ENCODE results near the gene CTAGE1.

The CTAGE1 gene

DNA sequence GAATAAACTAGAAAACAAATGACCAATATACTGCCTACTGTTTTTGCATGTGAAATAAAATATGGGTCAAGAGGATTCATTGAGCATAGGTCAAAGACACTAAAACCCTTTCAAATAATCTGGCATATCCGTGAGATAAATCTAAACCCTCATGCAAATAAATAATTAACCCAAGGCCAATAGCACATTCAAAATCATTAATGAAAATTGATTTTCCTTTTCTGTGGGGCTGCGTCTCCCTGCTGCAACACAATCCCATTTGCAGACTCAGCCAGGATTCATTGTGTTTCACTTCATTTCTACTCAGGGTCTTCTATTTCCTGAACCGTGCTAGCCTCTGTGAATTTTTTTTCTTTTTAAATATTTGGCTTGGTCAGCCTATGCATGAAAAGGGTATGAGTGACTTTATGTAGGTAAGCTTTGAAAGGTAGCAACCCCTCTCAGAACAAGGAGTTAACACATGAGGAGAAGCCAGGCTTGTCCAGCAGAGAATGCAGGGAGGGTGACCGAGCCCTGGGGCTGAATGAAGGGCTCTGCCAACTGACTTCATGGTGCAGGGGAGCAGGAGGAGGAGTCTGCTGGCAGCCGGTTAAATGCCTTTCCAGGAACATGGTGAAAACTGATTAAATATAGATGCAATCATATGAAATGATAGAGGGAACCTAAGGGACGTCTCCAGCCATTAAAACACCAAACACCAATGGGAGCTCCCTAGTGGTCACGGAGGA is 10.3 kb upstream of the CTAGE1 start:
- no peaks in the 10 kb centered on the region for H3K36me3 ChIP-seq (replicated peaks)
- DNase-seq (ENCODE audit: low spot score in 2 of 2) = no peak

DNA sequence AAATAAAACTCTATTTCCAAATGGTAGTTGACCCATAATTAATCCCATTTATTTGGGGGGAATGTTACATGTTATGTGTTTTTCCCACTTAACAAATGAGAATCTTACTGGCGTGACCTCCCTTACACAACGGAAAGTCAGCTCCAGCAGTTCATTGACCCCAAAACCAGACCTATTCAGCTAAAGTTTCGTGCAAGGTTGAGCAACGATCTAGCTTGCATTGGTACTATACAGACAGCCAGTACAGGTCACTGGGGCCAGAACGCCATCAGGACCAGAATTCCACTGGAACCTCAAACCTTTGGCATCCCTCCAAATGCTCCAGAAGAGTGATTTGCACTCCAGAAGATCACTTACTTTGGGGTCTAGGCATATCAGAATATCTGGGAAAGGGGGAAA is 6.8 kb upstream of the CTAGE1 start:
- H3K27me3 ChIP-seq (ENCODE audit: low read depth) = no peaks in the 10 kb centered on the region
- H3K4me1 ChIP-seq = no peaks in the 10 kb centered on the region
- no peak overlapping the region for H3K4me3 ChIP-seq
- in situ Hi-C loops (cut with MboI; ENCODE audit: low sequenced_read_pairs) = no loop called here
- DNase-seq (ENCODE audit: low spot score in 2 of 2) = no peak
- H3K9me3 ChIP-seq = no peaks in the 10 kb centered on the region
- no peaks in the 10 kb centered on the region for H3K36me3 ChIP-seq (replicated peaks)

More for the DNA sequence above, 10.3 kb upstream of the CTAGE1 start:
- Histone ChIP-seq H3K4me1 (no peaks in the 10 kb centered on the region), H3K27me3 (ENCODE audit: low read depth) (no peaks in the 10 kb centered on the region), H3K9me3 (no peaks in the 10 kb centered on the region), H3K4me3 (no peak overlapping the region)
- in situ Hi-C loops (cut with MboI; ENCODE audit: low sequenced_read_pairs) = no loop called here

DNA sequence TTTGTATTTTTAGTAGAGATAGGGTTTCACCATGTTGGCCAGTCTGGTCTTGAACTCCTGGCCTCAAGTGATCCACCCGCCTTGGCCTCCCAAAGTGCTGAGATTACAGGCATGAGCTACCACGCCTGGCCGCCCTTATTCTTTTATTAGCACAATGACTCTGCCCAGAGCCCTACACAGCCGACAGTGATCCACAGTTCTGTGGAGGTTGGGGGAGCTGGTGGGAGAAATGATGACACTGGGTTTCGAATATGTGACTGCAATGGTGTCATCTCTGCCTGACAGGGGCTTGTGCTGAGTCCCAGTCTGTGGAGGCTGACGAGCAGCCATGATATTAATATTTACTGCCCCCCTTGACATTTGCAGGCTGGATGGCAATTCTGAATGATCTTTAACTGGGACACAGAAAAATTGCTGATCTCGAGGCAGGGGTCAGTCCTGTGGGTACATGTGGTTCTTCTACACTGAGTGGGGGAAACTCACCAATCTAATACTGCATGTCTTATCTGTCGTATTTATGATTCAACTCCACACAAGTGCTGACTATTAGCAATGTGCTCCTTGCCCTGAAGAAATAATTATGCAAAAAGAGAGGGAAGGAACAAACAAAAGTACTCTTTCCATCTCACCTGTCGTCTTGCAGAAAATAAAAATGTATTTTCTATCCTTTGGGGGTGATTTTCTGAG is 6.3 kb upstream of the CTAGE1 start:
- no peaks in the 10 kb centered on the region for H3K36me3 ChIP-seq (replicated peaks)
- H3K9me3 ChIP-seq = no peaks in the 10 kb centered on the region
- H3K4me1 ChIP-seq = no peaks in the 10 kb centered on the region
- H3K4me3 ChIP-seq = no peak overlapping the region
- no peaks in the 10 kb centered on the region for H3K27me3 ChIP-seq (ENCODE audit: low read depth)
- in situ Hi-C loops (cut with MboI; ENCODE audit: low sequenced_read_pairs) = no loop called here
- no peak for DNase-seq (ENCODE audit: low spot score in 2 of 2)

DNA sequence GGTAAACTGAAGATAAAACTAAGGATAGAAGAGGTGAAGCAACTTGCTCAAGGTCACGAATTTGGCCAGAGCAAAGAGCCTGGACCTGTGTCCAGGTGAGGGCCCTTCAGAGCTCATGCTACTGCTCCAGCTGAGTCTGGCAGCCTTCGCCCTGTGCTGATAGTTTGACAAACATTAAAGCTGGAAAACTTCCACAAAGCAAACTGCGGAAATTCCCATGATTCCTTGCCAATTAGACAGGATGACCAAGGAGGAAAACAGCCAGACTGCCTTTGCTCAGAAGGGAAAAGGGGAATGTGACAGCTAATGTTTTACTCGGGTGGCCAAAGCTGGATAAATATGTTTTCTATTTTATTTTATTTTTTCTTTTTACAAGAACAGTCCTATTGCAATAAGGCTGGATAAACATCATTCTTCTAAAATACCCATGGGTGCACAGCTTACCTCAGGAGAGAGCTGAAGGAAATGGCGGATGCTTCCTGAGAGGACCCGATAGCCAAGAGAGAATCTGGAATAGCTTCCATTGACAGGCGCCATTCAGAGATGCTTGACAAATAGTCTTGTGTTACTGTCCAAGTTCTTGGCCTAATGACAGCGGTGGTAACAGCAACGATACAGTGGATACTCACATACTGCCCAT is 5.3 kb upstream of the CTAGE1 start:
- H3K36me3 ChIP-seq (replicated peaks) = no peaks in the 10 kb centered on the region
- no peak for DNase-seq (ENCODE audit: low spot score in 2 of 2)
- H3K4me3 ChIP-seq = no peak overlapping the region
- in situ Hi-C loops (cut with MboI; ENCODE audit: low sequenced_read_pairs) = no loop called here
- no peaks in the 10 kb centered on the region for H3K27me3 ChIP-seq (ENCODE audit: low read depth)
- no peaks in the 10 kb centered on the region for H3K9me3 ChIP-seq
- H3K4me1 ChIP-seq = no peaks in the 10 kb centered on the region

DNA sequence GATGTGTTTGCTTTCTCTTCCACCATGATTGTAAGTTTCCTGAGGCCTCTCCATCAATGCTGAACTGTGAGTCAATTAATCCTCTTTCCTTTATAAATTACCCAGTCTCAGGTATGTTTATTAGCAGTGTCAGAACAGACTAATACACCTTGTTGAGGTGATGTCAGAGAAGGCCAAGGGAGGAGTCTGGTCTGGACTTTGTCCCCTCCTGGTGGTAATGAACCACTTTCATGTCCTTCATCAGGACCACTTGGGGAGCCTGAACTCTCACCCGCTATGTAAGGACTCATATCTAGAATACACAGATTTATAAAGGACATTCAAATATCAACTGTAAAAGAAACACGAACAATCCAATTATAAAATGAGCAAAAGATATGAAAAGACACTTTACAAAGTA is 2.9 kb upstream of the CTAGE1 start:
- in situ Hi-C loops (cut with MboI; ENCODE audit: low sequenced_read_pairs) = no loop called here
- Histone ChIP-seq H3K4me3 (no peak overlapping the region), H3K36me3 (replicated peaks) (no peaks in the 10 kb centered on the region), H3K4me1 (no peaks in the 10 kb centered on the region), H3K27me3 (ENCODE audit: low read depth) (0 out of 2 replicates have a peak, but pooled peaks cover 2% of the 10 kb centered on the region), H3K9me3 (no peaks in the 10 kb centered on the region)
- DNase-seq (ENCODE audit: low spot score in 2 of 2) = no peak

DNA sequence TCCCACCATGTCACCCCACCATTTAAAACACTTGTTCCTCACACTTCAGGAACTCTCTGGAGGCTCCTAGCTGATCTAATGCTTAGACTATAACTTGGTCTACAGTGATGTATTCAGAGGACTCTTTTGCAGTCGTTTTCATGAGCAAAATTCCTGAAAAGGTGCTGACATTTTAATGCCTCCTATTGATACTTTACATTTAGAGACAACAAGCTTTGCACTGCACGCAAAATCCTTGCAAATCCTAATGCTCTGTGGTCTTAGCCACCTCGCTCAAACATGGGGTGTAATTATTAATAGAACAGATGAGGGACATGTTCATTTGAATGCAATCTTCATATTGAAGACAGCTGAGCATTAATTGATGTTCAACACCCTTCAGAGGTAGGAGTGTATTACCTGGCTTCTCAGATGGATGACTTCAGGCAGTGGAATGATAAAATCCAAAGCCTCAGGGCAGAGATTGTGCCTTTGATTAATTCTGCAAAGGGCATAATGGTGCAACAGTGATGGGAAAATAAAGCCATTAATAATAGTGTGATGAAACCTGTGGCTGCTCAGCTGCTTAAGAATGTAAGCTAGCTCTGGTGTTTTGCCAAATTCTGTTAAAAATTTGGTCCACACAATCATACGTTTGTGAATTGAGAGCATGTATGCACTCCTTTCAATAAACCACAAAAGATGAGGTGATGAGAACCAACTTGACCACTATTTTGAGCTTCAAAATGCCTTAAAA is 5.4 kb downstream of the CTAGE1 start:
- DNase-seq (ENCODE audit: low spot score in 2 of 2) = no peak
- Histone ChIP-seq H3K9me3 (no peaks in the 10 kb centered on the region), H3K4me1 (no peaks in the 10 kb centered on the region), H3K27me3 (ENCODE audit: low read depth) (0 out of 2 replicates have a peak, but pooled peaks cover 2% of the 10 kb centered on the region), H3K36me3 (replicated peaks) (no peaks in the 10 kb centered on the region), H3K4me3 (no peak overlapping the region)
- in situ Hi-C loops (cut with MboI; ENCODE audit: low sequenced_read_pairs) = no loop called here

DNA sequence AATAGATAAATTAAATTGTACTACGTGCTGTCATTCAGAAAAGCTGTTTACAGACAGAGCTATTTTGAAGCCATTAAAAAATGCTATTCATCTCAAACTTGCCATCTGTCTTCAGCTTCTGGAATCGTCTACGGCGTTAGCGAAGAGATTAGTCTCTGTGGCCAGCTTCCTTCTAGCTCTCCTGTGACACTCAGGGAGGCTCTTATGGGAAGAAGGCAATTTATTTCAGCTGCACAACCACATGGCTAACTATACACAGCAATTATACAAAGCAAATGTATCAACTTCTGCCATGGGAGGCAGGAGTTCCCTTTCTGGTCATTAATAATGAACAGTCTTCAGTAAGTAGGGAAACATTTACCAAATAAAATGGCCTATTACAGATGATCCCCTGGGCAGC is 6.3 kb downstream of the CTAGE1 start:
- Histone ChIP-seq H3K36me3 (replicated peaks) (no peaks in the 10 kb centered on the region), H3K9me3 (no peaks in the 10 kb centered on the region), H3K4me3 (no peak overlapping the region), H3K27me3 (ENCODE audit: low read depth) (0 out of 2 replicates have a peak, but pooled peaks cover 2% of the 10 kb centered on the region), H3K4me1 (no peaks in the 10 kb centered on the region)
- no peak for DNase-seq (ENCODE audit: low spot score in 2 of 2)
- in situ Hi-C loops (cut with MboI; ENCODE audit: low sequenced_read_pairs) = no loop called here

DNA sequence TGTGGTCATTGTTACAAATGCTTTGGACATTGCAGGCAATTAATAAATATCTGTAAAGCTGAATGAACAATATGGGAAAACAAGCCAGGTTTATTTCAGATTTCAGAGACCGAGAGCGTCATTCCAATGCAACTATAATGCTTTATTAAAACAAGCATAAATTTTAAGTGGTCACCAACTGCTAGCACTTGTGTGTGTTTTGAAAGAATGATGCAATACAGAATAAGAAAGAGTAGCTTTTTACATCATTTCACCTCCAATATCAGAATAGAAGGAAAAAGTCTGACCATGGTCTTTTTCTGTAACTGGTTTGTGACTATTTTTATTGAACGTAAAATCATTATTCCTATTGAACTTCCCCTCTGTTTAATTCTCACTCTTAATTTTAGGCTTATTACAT is 7.6 kb downstream of the CTAGE1 start:
- Histone ChIP-seq H3K27me3 (ENCODE audit: low read depth) (no peaks in the 10 kb centered on the region), H3K9me3 (no peaks in the 10 kb centered on the region), H3K4me1 (no peaks in the 10 kb centered on the region), H3K36me3 (replicated peaks) (no peaks in the 10 kb centered on the region), H3K4me3 (no peak overlapping the region)
- DNase-seq (ENCODE audit: low spot score in 2 of 2) = no peak
- in situ Hi-C loops (cut with MboI; ENCODE audit: low sequenced_read_pairs) = no loop called here

DNA sequence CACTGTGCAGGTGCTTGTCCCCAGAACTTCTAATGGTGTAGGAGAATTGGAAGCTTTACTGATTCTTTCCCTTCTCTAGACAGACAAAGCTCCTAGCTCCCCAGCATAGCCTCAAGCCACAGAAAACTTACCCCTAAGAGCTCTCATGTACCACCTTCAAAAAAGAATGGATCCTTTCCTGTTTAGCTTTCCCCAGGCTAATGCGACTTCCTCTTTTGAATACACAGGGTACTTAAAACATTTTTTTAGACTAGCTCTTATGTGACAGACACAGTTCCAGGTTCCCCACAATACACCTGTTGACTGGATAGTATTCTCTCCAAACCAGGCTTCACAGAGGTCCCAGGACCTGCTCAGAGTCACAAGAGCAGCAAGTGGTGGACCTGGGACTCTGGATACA is 8.3 kb downstream of the CTAGE1 start:
- H3K9me3 ChIP-seq = no peaks in the 10 kb centered on the region
- no peaks in the 10 kb centered on the region for H3K27me3 ChIP-seq (ENCODE audit: low read depth)
- in situ Hi-C loops (cut with MboI; ENCODE audit: low sequenced_read_pairs) = no loop called here
- H3K36me3 ChIP-seq (replicated peaks) = no peaks in the 10 kb centered on the region
- no peaks in the 10 kb centered on the region for H3K4me1 ChIP-seq
- no peak for DNase-seq (ENCODE audit: low spot score in 2 of 2)
- H3K4me3 ChIP-seq = no peak overlapping the region

DNA sequence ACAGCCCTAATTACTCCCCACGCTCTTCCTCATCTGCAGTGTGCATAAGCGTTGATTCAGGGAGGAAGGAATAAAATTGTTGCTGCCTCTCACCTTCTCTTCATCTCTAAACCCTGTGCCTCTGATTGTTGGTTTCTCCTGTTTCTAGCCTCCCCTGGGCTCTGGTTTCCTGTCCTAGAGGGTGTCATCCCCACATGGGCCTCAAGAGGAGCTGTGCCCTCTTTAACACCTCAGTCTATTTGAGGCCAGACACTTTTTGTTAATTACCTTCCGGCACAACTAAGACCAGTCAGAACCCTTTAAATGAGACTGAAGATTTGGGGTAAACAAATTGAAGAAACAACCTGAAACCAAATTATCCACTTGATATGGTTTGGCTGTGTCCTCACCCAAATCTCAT is 9.7 kb downstream of the CTAGE1 start:
- Histone ChIP-seq H3K36me3 (replicated peaks) (no peaks in the 10 kb centered on the region), H3K9me3 (no peaks in the 10 kb centered on the region), H3K4me1 (no peaks in the 10 kb centered on the region), H3K27me3 (ENCODE audit: low read depth) (no peaks in the 10 kb centered on the region), H3K4me3 (no peak overlapping the region)
- DNase-seq (ENCODE audit: low spot score in 2 of 2) = no peak
- in situ Hi-C loops (cut with MboI; ENCODE audit: low sequenced_read_pairs) = no loop called here

DNA sequence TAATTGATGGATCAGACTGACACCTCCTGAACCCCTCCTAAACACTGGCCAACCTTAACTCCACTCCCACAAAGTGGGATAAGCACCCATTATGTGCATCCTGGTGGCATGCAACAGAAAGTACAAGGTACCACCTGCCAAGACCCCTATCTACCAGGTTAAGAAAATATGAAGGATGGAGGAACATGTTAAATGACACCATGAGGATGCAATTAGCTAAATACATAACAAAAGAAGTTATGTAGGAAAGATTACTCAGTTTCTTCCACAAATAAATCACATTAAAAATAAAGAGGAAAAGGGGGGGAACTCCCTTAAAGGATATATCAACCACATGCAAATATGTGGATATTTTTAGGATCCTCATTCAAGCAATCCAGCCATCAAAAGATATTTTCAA is 12.6 kb downstream of the CTAGE1 start:
- Histone ChIP-seq H3K27me3 (ENCODE audit: low read depth) (no peaks in the 10 kb centered on the region), H3K4me1 (no peaks in the 10 kb centered on the region), H3K4me3 (no peak overlapping the region), H3K9me3 (no peaks in the 10 kb centered on the region), H3K36me3 (replicated peaks) (no peaks in the 10 kb centered on the region)
- DNase-seq (ENCODE audit: low spot score in 2 of 2) = no peak
- in situ Hi-C loops (cut with MboI; ENCODE audit: low sequenced_read_pairs) = no loop called here

DNA sequence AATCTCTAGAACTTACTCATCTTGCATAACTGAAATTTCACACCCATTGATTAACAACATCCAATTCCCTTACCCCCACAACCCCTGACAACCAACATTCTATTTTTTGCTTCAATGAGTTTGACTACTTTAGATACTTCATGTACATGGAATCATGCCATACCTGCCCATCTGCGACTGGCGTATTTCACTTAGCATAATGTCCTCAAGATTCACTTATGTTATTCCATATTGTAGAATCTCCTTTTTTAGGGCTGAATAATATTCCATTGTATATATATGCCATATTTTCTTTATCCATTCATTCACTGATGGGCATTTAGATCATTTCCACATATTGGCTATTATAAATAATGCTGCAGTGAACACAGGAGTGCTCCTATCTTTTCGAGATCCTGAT is 13.8 kb downstream of the CTAGE1 start:
- no peak overlapping the region for H3K4me3 ChIP-seq
- H3K9me3 ChIP-seq = no peaks in the 10 kb centered on the region
- H3K36me3 ChIP-seq (replicated peaks) = no peaks in the 10 kb centered on the region
- in situ Hi-C loops (cut with MboI; ENCODE audit: low sequenced_read_pairs) = no loop called here
- no peaks in the 10 kb centered on the region for H3K4me1 ChIP-seq
- DNase-seq (ENCODE audit: low spot score in 2 of 2) = no peak
- H3K27me3 ChIP-seq (ENCODE audit: low read depth) = no peaks in the 10 kb centered on the region

DNA sequence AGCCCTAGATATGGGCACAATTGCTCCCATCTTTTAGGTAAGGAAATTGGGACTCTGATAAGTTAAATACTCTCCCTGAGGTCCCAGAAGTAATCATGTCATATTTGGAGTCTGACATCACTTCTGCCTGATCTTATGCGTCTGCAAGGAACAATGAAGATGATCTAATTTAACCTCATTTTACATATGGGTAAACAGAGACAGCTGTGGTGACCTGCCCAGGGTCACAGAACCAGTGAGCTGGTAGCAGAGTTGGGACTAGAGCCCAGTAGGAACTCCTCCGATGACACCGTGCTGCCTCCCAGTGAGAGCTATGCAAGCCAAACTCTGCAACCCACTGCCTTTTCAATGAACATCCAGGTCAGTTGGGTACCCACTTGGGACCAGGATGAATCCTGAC is 17.8 kb downstream of the CTAGE1 start:
- no peaks in the 10 kb centered on the region for H3K36me3 ChIP-seq (replicated peaks)
- in situ Hi-C loops (cut with MboI; ENCODE audit: low sequenced_read_pairs) = no loop called here
- no peak for DNase-seq (ENCODE audit: low spot score in 2 of 2)
- no peaks in the 10 kb centered on the region for H3K27me3 ChIP-seq (ENCODE audit: low read depth)
- no peaks in the 10 kb centered on the region for H3K9me3 ChIP-seq
- no peak overlapping the region for H3K4me3 ChIP-seq
- H3K4me1 ChIP-seq = no peaks in the 10 kb centered on the region

DNA sequence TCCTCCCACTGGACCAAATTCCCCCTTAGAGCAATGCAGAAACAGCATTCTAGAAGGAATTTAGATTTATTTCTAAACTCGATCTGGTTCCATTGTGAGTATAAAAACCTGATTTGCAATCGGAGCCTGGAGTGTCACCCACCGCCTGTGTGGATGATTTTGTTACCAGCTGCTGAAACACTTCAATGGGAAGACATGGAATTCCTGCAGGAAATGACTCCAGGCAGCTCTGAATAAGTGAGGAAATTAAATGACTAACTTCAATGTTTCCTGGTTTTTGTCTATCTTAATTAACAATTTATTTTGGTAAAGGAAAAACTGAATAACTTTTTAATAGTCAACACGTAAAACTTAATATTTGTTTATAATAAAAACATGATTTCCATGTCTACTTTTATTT is 19.3 kb downstream of the CTAGE1 start:
- no peaks in the 10 kb centered on the region for H3K9me3 ChIP-seq
- in situ Hi-C loops (cut with MboI; ENCODE audit: low sequenced_read_pairs) = no loop called here
- H3K4me3 ChIP-seq = no peak overlapping the region

More for the DNA sequence above, 19.3 kb downstream of the CTAGE1 start:
- Histone ChIP-seq H3K4me1 (no peaks in the 10 kb centered on the region), H3K27me3 (ENCODE audit: low read depth) (no peaks in the 10 kb centered on the region; the same call in 1 of the 2 replicates), H3K36me3 (replicated peaks) (no peaks in the 10 kb centered on the region)
- no peak for DNase-seq (ENCODE audit: low spot score in 2 of 2)
